Measurements from ENCODE around the gene KANSL1.

Gene KANSL1

DNA sequence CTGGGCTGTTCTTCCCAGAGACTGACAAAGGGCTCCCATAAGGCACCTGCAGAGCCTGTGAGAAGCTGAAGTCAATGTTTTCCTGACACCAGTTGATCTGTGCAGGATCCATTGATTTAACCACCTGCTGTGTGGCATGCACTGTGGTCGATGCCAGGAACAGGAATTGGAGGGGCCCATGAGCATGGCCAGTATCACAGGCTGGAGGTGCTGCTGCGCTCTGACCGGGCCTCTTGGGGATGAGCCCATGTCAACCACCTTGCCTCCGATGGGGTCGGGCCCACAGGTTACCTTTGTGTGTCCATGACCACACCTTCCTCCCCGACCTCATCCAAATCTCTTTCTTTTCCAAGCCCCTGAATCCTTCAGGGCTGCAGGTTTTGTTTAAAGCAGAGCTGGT is 212.4 kb downstream of the KANSL1 start:
- no peak for DNase-seq (ENCODE audit: low read depth)
